GM21737 (cell line): ENCODE data around the gene CLCA2.
"Not testable (repeated sequence)": the region's sequence is repeated elsewhere in the genome, so short reads cannot be mapped to it uniquely, and the experiment has no call there.

Experiments
- ATAC-seq: cut with Tn5 transposase; IDR thresholded peaks from one replicate; pipeline ENCODE4 v1.9.1; 2021; ENCODE audit warnings: mild to moderate bottlenecking, moderate library complexity; ENCODE audit not compliant: unreplicated experiment

CLCA2 gene

DNA sequence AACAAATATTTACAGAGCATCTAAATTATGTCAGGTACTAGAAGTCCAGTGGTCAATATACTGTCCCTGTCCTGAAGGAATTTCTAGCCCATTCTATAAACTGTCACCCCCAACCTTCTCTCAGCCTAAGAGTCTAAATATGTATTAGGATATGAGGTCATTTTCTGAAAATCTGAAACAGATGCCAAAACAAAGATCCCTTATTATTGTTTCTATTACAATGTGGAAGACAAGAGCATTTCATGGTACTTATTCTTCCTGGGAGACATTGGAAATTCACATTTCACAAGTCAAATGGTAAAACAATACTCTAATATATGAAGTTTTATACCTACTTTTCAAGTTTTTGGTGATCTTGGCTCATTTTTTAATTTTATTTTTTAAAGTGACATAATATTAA lies 47.3 kb downstream of the CLCA2 start:
- ATAC-seq: no peak

DNA sequence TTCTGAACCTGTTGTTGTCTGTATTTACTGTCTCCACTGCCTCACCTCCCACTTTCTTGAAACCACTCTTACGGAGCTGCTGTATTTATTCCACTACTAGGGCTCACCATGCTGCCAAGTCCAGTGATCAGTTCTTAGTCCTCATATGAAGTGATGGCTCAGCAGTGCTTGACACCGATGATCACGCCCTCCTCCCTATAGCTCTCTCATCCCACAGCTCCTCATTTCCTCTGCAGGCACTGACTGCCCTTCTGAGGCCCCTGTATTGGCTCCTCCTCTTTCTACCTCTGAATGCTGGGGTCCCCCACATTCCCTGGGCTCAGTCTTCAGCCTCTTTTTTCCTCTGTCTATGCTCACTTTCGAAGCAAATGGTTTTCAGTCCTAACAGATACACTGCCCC lies 48.2 kb downstream of the CLCA2 start:
- ATAC-seq: no peak

DNA sequence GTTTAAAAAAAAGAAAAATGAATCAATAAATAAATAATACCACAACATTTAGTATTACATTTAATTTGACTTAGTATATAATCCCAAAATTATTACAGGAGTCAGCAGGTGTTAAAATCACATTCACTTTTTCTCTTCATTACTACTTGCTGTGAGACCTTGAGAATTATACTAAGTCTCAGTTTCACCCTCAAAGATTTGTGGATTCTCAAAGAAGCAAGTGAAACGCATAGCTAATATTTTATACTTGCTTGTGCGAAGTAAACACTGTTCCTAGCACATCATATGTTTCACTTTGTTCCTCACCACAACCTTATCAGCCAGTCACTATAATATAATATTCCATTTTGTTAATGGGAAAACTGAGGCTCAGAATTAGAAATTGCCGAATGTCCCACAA lies 48.8 kb downstream of the CLCA2 start:
- ATAC-seq: no peak

DNA sequence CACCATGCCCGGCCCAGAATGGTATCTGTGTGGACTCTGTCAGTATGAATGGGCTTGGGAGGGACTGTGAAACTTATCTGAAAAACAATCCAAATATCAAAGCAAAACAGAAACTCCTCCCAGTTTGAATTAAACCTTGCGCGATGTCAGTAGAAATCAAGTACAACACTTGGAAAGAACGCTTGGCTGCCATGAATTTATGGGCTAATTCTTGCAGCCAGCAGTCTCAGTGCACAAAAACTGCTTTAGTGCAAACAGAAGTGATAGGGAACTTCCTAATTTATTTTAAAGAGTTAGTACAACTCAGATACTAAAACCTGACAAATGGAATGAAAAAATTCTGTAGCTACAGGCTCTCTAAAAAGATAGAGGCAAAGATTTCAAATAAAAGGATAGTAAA lies 53.3 kb downstream of the CLCA2 start:
- ATAC-seq: no peak

DNA sequence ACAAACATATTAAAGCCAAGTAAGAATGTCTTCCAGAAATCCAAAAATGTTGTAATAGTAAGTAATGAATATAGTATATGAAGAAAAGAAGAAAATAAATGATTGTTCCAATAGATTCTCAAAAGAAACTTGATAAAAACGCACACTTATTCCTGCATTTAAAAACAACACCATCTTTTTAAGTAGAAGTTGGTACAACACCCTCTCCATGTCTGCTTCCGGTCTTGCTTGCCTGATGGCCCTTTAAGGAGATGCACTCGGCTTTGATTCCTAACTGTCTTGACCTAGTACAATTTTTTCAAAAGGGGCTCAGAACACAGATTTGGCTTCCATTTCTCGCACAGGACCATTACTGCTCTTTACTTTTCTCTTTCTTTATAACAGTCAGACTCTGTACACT lies 53.7 kb downstream of the CLCA2 start:
- no peak for ATAC-seq

DNA sequence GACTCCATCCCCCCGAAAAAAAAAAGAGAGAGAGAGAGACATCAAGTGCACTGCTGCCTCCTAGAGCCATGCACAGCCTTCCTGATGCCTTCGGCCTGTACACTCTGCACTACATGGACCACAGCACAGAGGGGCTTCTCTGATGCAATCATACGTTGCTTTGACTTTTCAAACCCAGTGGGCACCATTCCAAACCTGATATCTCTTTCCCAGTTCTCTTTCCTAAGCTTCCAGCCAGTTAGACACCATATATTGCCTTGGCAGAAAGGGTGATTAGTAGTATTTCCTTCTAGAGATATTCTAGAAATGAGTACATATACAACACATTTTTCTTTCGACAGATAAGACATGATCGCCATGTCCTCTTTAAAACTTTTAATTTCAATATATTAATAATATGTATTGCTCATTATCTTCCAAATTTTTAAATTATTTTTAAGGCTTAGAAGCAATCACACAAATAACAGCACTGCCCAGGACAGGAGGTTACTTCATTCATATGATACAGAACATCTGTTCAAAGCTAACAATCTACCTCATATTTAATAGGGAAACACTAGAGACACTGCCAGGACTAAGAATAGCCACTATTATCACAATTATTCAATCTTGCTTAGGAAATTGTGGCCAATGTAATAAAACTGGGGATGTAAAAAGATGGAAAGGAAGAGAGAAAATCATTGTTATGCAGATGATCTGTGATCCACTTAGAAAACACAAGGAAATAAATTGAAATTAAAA lies 54.6 kb downstream of the CLCA2 start:
- no peak for ATAC-seq

DNA sequence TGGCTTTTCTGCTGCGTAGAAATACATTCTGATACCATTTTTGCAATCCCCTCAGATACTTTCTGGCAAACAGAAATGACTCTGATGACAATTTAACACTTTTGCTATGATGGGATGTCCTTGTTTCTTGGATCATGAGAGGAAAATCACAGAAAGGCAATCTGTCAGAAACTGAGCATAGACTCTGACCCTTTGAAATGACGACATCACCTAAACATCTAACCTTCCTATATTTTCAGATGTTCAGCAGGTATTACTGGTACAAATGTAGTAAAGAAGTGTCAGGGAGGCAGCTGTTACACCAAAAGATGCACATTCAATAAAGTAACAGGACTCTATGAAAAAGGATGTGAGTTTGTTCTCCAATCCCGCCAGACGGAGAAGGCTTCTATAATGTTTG lies 58.0 kb downstream of the CLCA2 start:
- no peak for ATAC-seq

DNA sequence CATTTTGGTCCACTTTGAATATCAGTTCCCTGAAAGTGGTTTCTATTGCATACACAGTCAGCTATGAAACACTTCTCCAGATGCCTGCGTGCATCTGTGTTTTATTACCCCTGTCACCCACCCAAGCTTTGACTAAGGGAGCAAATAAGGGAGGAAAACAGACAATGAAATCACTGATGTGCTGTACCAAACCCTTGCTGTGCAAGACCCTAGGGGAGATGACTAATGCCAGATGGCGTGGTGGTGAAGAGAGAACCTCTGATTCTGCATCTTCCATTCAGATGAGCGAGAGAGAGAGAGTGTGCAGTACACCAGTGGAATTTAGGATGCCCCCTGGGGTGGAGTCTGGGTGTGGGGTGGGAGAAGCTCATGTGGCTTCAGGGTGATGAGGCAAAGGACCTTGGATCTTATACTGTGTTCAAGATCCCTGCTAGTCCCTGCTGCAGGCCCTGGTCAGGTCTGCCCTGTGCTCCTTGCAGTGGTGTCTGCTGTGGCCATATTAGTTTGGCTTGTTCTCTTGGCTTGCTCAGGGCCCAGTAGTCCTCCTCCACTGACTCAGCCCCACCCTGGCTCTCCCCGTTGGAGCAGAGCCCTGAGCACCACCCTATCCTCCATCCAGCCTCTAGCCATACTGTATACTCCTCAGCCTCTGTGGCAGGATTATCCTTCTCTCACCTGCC lies 63.3 kb downstream of the CLCA2 start:
- no peak for ATAC-seq

DNA sequence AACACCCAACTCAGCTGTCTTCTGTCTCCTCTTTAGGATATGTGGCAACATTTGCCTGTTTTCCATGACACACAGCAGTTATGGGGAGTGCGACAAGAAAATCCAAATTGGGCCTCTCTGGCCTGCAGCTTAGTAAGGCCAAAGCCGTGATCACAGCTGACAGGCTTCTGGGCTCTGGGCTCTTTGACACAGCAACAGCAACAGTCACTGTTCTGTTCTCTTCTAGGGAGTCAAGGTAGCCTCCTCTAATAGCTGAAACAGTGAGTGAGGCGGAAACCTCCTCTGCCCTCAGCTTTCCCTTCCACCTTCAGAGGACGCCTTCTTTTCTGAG lies 63.8 kb downstream of the CLCA2 start:
- ATAC-seq: no peak

DNA sequence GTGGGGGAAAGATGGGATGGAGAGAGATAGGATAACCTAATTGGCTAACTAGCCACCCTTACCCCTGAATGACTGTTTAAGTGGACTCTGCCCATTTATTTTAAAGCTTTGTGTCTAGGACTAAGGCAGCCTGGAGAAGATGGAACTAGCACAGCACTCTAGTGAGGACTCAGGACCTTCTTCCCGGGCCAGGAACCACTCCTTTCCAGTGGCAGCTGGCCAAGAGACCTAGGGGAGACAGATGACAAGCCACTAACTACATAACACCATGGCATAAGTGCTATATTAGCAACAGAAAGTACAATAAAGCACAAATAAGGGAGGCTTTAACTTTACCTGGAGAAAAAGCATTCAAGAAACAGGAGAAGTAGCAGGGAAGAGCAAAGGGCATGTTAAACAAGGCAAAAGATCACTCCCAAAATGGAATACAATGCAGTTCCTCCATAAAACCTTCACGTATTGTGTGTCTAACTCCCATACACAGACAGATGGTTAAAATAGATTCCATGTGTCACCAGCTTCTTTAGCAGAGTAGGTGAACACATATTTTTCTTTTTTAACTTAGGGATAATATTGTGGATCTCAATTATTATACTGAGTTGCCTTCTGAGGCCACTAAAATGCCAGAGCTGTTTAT lies 65.4 kb downstream of the CLCA2 start:
- no peak for ATAC-seq

DNA sequence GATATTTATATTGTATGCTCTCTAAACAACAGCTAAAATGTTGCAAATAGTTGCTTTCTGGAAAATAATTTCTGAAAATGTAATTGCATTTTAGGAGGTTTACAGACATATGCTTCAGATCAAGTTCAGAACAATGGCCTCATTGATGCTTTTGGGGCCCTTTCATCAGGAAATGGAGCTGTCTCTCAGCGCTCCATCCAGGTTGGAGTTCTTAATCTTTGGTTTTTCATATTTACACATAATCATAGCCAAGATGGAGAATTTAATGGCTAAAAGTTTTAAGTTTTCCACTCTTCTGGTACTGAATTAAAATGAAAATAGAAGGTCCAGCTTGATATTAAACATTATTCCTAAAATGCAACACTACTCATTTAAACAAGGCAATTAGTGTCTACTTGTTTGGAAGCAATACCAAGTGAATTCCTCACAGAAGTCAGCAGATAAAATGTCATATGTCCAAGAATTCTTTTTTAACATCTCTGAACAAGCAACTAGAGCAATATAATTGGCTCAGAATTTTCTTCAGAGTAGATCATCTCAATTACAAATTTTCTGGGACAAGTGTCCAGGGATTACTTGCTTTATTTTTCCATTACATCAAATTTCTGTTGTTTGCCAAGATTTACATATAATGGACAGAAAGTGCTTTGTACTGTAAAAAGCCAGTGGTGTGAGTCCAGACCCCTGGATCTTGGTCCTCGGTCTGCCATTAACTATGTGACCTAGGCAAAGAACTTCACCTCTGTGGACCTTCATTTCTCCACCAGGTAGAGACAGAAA lies 67.4 kb downstream of the CLCA2 start:
- ATAC-seq: no peak

DNA sequence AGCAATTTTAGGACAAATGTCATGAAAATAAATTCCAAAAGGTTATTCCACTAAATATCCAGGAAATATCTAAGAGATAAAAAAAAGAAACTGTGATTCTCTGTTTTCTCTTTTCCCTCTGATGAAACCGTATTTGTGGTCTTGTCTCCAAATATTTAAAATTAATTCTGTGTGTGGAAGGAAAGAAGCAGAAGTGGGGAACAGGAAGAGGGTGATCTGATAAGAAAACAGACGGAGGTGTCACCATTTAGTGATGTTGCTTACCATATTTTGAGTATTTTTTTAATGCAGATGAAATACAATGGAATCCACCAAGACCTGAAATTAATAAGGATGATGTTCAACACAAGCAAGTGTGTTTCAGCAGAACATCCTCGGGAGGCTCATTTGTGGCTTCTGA lies 74.3 kb downstream of the CLCA2 start:
- ATAC-seq: no peak

DNA sequence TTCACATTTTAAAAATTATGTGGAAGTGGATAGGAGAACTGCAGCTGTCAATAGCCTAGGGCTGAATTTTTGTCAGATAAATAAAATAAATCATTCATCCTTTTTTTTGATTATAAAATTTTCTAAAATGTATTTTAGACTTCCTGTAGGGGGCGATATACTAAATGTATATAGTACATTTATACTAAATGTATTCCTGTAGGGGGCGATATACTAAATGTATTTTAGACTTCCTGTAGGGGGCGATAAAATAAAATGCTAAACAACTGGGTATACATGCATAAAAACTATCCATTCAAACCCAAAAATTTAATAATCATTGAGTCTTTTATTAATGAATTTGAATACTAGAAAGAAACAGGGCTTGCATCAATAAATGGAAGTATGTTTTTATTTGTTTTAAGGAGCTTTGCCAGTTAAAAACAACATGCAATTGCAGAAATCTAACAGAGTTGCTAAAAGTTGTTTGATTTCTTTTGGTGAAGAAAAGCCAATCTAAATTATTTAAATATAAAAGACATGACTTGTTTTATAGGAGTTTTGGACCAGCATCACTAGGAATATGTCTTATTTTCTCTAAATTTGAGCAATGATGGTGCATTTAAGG lies 76.1 kb downstream of the CLCA2 start:
- ATAC-seq: peak; percentile 66

DNA sequence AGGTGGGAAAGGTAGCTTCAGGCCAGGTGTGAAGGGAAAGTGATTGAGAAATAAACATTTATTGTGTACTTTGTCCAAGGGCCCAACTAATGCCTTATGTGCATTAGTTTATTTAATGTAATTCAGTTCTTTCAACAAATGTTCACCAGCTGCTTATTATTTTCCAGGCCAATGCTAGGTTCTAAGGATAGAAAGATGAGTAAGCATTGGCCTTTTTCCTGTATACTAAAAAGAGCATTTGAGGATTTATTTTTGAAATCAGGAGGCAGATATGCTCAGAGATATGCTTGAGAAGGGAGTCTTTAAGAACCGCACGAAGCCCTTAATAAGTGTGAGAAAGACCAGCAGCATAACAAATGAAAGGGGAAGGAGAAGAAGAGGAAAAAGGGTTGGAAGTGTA lies 76.7 kb downstream of the CLCA2 start:
- ATAC-seq: no peak

DNA sequence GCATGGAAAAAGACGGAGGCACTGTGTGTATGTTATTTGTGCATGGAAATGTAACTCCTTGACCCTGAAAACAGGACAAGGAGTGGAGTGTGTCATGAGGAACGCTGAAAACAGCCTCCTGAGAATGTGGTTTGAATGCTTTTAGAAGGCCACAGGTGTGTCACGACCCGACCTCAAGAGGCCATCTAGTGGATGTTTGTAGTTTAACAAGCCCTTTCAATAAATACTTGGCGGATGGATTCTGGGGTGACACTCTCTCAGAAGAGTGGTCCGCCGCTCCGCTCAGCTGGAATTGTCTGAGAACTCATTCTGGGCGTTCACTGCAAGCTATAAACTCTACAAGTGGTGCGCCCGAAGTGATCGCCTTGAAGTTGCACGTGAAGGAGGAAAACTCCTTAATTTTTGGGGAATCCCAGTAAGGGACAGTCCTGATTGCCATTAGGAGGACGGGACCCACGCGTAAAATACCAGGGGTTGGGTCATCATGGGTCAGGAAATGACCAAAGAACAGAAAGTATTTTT lies 78.2 kb downstream of the CLCA2 start:
- not testable (repeated sequence) for ATAC-seq

DNA sequence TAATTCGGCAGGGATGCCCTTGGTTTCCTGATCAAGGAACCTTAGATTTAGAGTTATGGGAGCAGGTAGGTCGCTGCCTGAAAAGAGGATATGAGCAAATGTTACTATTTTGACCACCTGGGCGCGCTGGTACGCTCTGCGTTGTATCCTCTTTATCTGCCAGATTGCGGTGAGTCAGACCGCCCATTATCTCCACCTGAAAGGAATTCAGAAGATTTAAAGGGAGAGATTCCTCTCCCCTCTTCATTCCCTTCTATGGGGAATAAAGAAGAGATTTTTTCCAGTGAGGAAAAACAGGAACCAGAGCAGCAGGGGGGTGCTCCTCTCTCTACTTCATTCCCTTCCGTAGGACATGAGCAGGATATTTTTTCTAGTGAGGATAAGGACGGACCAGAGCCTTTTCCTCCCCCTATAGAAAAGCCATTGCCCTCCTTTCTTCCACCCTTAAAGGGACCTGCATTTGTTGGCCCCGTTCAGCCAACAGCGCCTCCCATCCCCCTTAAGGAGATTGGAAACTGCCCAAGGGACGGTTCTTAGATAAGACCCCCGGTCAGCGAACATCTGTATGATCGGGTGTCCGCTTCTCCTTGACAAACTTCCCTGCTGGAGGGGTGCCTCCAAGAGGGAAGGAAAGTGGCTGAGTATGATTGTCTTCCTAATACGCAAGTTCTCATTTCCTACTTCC lies 78.9 kb downstream of the CLCA2 start:
- ATAC-seq: no peak

DNA sequence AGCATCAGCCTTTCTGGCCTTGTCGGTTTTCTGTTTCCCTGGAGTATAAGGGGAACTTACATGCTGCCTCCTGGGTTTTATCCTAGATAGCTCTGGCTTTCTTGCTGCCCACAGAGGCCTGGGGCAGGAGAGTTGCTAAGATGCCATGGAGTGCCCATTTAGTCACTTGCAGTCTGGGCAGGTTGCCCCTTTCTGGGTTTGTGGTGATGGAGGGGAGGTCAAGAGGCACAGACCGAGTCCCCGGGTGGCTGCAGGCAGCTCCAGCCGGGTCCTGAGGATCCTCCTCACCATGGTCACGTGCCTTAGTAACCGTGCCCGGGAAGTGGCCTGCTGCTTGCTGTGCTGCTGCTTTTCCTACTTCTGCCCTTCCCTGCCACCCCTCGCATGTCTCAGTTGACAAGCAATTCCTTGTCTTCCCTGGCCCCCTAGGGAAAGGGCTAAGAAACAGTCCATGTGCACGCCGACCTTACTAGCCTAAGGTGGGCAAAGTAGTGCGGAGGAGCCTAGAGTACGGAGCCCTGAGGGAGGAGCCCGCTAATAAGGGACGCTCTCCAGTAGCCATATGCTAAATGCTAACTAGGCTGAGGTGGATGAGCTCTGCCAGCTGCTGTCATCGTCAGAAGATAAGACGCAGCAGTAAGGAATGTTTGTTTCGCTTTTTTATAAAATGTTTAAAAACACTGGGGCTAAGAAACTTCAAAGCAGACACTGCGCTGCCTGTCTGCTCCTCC lies 79.6 kb downstream of the CLCA2 start:
- no peak for ATAC-seq

DNA sequence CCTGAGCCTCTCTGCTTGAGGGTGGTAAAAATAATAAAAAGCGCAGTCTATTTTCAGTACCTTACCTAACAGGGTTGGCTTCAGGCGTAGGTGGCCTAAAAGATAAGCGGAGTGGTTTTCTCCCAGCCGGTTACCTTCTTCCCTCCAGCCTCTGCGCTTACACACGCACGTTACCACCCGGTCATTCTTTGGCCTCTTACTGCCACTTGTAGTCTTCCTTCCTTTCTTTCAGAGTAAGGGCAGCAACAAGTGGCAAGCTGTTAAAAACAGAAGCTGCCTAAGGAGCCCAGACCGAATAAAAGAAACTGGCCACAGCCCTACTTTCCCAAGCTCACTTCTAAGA lies 80.1 kb downstream of the CLCA2 start:
- no peak for ATAC-seq

DNA sequence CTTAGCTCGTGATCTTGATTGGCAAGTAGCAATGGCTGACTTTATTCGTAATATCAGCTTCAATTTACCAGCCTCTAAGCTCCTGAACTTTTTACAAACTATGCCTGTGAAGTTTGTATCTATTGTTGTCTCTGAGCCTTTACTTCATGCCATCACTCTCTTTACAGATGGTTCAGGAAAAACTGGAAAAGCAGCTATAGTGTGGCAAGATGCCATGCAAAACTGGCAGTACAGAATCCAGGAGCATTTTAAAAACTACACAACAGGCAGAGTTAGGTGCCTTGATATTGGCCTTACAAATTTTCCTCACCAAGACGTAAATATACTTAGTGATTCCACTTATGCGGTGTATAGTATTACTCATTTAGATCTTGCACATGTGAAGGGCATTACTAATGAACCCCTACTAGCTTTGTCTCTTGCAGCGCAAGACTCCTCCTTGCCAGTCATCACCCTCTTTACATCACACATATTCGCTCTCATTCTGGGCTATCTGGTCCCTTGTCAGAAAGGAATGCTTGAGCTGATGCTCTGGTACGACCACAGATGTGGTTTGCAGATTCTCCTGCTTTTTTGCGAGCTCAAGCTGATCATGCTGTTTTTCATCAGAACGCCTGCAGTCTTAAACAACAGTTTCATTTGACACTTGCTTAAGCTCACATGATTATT lies 81.1 kb downstream of the CLCA2 start:
- no peak for ATAC-seq
